Osteocyte (in vitro differentiated cells): Measurements from ENCODE around the gene TRIM40. TPM values are rescaled to one million over a fixed set of nuclear protein-coding genes. Genes with fewer than 3 reads are reported as not detected.
"Not testable (repeated sequence)": the region's sequence is repeated elsewhere in the genome, so short reads cannot be mapped to it uniquely, and the experiment has no call there.

Source experiments
- DNase-seq: peaks from one replicate; pipeline ENCODE4 v3.0.0; 2021; ENCODE audit warnings: mixed read lengths; ENCODE audit not compliant: unreplicated experiment; ENCODE audit errors: extremely low spot score
- H3K27ac Mint-ChIP-seq: one replicate; pipeline ENCODE4 v1.8.0; 2021; ENCODE audit warnings: mild to moderate bottlenecking, mixed read lengths; ENCODE audit not compliant: unreplicated experiment
- H3K27me3 Mint-ChIP-seq: one replicate; pipeline ENCODE4 v1.8.0; 2021; ENCODE audit warnings: mixed read lengths; ENCODE audit not compliant: unreplicated experiment
- H3K36me3 Mint-ChIP-seq: one replicate; pipeline ENCODE4 v1.8.0; 2021; ENCODE audit warnings: mixed read lengths; ENCODE audit not compliant: unreplicated experiment
- H3K4me1 Mint-ChIP-seq: one replicate; pipeline ENCODE4 v1.8.0; 2021; ENCODE audit warnings: mixed read lengths; ENCODE audit not compliant: unreplicated experiment
- H3K4me3 Mint-ChIP-seq: one replicate; pipeline ENCODE4 v1.8.0; 2021; ENCODE audit warnings: mild to moderate bottlenecking, moderate library complexity, mixed read lengths; ENCODE audit not compliant: unreplicated experiment
- H3K9me3 Mint-ChIP-seq: one replicate; pipeline ENCODE4 v1.8.0; 2021; ENCODE audit warnings: mixed read lengths; ENCODE audit not compliant: unreplicated experiment
- CTCF ChIP-seq: fragments of 200-600 bp; sonication (generic); IDR thresholded peaks from 2 replicates; pipeline ENCODE4 v1.5.0; 2021; ENCODE audit warnings: antibody characterized with exemption, mild to moderate bottlenecking, moderate library complexity
- total RNA-seq: library from RNA; stranded (reverse); gene quantifications from 2 replicates; pipeline ENCODE4 v1.2.1, GENCODE V29; 2021

Gene TRIM40
- total RNA-seq, 1 donor from 2014 or later, result not detected

GRCh38 chr6:30135147-30135546 is 793 bp upstream of the TRIM40 start:
- no peak overlapping the region for H3K4me3 Mint-ChIP-seq
- no peak for TF ChIP-seq CTCF
- H3K27ac Mint-ChIP-seq, result no peak overlapping the region
- no peaks in the 10 kb centered on the region for H3K36me3 Mint-ChIP-seq
- no peak for DNase-seq
- H3K4me1 Mint-ChIP-seq, result peaks cover 5% of the 10 kb centered on the region
- peaks cover 82% of the 10 kb centered on the region for H3K27me3 Mint-ChIP-seq
- H3K9me3 Mint-ChIP-seq, result no peaks in the 10 kb centered on the region

DNA sequence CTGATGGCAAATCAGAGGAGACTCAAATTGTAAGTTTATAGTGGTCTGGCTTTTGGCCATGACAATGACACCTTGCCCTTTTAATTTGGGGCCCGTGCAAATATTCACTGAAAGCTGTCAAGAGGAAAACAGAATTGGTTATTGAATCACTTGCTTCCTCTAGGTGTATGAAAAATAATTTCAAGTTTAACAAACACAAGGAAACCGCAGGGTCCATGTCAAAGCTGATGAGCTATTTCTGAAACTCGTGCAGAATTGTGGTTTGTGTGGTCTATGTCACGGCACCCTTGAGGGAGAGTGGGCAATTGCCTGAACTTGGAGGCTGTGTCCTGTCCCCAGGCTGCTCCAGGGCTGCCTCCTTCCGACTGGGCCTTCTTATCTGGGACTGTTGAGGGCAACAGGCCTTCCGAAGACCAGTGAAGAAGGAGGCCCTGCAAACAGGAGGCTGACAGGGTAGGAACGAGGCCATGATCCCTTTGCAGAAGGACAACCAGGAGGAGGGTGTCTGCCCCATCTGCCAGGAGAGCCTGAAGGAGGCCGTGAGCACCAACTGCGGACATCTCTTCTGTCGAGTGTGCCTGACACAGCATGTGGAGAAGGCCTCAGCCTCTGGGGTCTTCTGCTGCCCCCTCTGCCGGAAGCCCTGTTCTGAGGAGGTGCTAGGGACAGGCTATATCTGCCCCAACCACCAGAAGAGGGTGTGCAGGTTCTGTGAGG is 788 bp downstream of the TRIM40 start:
- Mint-ChIP-seq H3K27me3 (peaks cover 80% of the 10 kb centered on the region), H3K36me3 (no peaks in the 10 kb centered on the region), H3K4me3 (no peak overlapping the region), H3K27ac (no peak overlapping the region), H3K4me1 (no peaks in the 10 kb centered on the region), H3K9me3 (no peaks in the 10 kb centered on the region)
- DNase-seq, result no peak
- no peak for TF ChIP-seq CTCF

DNA sequence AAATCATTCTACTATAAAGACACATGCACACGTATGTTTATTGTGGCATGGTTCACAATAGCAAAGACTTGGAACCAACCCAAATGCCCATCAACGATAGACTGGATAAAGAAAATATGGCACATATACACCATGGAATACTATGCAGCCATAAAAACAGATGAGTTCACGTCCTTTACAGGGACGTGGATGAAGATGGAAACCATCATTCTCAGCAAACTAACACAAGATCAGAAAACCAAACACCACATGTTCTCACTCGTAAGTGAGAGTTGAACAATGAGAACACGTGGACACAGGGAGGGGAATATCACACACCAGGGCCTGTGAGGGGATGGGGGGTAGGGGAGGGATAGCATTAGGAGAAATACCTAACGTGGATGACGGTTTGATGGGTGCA is 4.3 kb downstream of the TRIM40 start:
- H3K27ac Mint-ChIP-seq, H3K9me3 Mint-ChIP-seq, H3K36me3 Mint-ChIP-seq, DNase-seq, H3K4me1 Mint-ChIP-seq, H3K4me3 Mint-ChIP-seq: not testable (repeated sequence)
- peaks cover 83% of the 10 kb centered on the region for H3K27me3 Mint-ChIP-seq

DNA sequence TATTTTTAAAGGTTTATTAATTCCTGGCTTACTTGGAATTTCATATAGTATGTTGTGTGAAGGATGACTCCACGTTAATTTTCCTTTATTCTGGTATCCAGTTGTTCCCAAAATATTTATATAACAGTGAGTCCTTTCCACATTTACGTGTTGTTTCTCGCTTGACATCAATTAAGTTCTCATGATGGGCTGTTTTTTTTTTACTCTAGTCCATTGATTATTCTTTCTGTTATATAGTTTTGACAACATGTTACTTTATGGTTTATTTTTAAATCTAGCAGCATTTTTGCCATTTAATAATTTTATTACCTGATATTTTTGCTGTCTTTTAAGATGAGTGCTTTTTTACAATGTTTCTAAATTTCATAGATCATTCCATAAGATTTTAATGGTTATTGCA is 6.7 kb downstream of the TRIM40 start:
- Mint-ChIP-seq H3K4me1 (no peaks in the 10 kb centered on the region), H3K27me3 (peaks cover 72% of the 10 kb centered on the region), H3K9me3 (no peaks in the 10 kb centered on the region), H3K27ac (no peak overlapping the region), H3K36me3 (no peaks in the 10 kb centered on the region), H3K4me3 (no peak overlapping the region)
- no peak for DNase-seq
- TF ChIP-seq CTCF, result no peak

GRCh38 chr6:30143780-30144179 is 7.8 kb downstream of the TRIM40 start:
- no peak overlapping the region for H3K4me3 Mint-ChIP-seq
- H3K9me3 Mint-ChIP-seq, result no peaks in the 10 kb centered on the region
- H3K27ac Mint-ChIP-seq, result no peak overlapping the region
- no peaks in the 10 kb centered on the region for H3K36me3 Mint-ChIP-seq
- no peak for TF ChIP-seq CTCF
- H3K27me3 Mint-ChIP-seq, result peaks cover 61% of the 10 kb centered on the region
- DNase-seq, result no peak
- H3K4me1 Mint-ChIP-seq, result no peaks in the 10 kb centered on the region
